GM04503 (cell line): Measurements from ENCODE around the gene TNFRSF25.
"Not testable (repeated sequence)": the region's sequence is repeated elsewhere in the genome, so short reads cannot be mapped to it uniquely, and the experiment has no call there.

Source experiments
- DNase-seq: peaks from one replicate; pipeline ENCODE4 v3.0.0-alpha.2; 2012; ENCODE audit warnings: low read depth

The TNFRSF25 gene

GRCh38 chr1:6501279-6501813 is 35.4 kb upstream of the TNFRSF25 start:
- DNase-seq: no peak

GRCh38 chr1:6500544-6501278 is 34.7 kb upstream of the TNFRSF25 start:
- no peak for DNase-seq

DNA sequence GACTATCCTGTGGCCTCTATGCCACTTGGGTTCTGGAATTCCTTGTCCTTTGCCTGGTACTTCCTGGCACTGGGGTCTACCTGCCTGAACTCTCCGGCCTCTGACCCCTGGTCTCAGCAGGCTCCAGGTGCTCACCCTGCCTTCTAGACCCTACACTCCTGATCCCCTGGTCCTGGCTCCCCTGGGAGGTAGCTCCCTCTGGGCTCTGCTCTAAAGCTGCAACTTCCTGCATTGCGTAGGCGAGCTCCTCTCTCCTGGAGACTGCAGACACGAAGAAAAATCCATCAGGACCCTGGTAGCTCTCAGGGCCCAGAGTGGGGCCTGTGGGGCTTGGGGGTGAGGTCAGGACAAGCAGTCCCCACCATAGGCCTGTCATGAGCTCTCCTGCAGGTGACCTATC is 33.3 kb upstream of the TNFRSF25 start:
- no peak for DNase-seq

- no peak for DNase-seq
Measured at GRCh38 chr1:6498576-6499111, 32.7 kb upstream of the TNFRSF25 start.

GRCh38 chr1:6497867-6498575 is 32.0 kb upstream of the TNFRSF25 start:
- DNase-seq: no peak

- no peak for DNase-seq
Measured at GRCh38 chr1:6497215-6497866, 31.4 kb upstream of the TNFRSF25 start.

DNA sequence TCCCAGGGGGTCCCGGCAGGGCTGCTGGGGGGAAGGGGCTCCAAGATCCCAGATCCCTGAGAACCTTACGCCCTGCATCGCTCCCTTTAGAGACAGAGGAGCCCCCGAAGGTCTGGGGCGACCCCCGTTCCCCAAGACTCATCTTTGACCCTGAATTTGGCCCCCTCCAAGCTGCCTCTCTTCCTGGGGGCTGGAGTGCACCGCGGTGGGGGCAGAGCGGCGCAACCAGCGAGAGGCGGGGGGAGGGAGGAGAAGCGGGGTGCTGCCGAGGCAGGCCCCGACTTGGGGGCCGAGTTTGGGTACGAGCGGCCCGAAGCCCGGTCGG is 30.9 kb upstream of the TNFRSF25 start:
- no peak for DNase-seq

GRCh38 chr1:6496365-6496721 is 30.4 kb upstream of the TNFRSF25 start:
- no peak for DNase-seq

GRCh38 chr1:6495540-6496364 is 29.8 kb upstream of the TNFRSF25 start:
- DNase-seq: no peak

DNA sequence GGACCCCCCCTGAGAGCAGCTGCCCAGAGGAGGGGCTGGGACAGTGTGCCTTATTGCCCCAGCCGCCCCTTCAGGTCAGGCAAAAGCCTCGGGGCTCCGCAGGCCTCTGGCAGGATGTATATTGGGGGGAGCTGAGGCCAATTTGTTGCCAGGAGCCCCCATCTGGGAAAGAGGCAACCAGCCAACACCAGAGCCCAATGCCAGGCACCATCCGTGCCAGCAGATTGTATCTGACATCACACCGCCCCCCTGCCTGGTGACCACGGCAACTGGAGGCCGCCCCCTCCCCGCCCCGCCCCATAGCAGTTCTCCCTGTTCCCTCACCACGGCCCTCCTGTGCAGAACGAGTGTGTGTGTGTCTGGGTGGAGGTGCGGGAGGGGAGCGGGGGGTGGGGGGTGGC is 29.1 kb upstream of the TNFRSF25 start:
- DNase-seq: no peak

- DNase-seq: no peak
Measured at GRCh38 chr1:6494627-6495026, 28.7 kb upstream of the TNFRSF25 start.

GRCh38 chr1:6493834-6494223 is 27.9 kb upstream of the TNFRSF25 start:
- not testable (repeated sequence) for DNase-seq

GRCh38 chr1:6491966-6492365 is 26.0 kb upstream of the TNFRSF25 start:
- no peak for DNase-seq

DNA sequence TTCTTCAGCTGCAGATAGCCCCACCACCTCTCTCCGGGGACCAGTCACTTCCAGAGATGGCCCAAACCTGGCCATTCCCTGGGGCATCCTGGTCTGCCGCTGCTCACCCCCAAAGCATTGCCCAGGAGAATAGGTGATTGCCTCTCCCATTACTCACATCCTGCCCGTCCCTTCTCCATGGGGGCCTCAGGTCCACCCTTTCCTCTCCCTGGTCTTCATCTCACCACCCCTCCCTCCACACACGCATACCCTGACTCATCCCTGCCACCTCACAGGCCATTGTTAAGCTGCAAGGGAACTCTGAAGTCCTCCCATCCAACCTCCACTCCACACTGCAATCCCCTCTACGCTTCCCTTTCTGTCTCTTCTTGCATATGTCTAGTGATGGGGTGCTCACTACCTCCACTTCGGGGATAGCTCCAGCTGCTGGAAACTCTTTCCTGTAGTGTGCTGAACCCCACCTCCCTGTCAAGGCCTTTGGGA is 25.5 kb upstream of the TNFRSF25 start, which contains the start of gene PLEKHG5:
Gene PLEKHG5, minus strand, starts transcription at position 188 of the 483 bp plus-strand sequence. CDS start 14,096 bp downstream, outside the sequence.
- no peak for DNase-seq

GRCh38 chr1:6491081-6491449 is 25.1 kb upstream of the TNFRSF25 start:
- no peak for DNase-seq

DNA sequence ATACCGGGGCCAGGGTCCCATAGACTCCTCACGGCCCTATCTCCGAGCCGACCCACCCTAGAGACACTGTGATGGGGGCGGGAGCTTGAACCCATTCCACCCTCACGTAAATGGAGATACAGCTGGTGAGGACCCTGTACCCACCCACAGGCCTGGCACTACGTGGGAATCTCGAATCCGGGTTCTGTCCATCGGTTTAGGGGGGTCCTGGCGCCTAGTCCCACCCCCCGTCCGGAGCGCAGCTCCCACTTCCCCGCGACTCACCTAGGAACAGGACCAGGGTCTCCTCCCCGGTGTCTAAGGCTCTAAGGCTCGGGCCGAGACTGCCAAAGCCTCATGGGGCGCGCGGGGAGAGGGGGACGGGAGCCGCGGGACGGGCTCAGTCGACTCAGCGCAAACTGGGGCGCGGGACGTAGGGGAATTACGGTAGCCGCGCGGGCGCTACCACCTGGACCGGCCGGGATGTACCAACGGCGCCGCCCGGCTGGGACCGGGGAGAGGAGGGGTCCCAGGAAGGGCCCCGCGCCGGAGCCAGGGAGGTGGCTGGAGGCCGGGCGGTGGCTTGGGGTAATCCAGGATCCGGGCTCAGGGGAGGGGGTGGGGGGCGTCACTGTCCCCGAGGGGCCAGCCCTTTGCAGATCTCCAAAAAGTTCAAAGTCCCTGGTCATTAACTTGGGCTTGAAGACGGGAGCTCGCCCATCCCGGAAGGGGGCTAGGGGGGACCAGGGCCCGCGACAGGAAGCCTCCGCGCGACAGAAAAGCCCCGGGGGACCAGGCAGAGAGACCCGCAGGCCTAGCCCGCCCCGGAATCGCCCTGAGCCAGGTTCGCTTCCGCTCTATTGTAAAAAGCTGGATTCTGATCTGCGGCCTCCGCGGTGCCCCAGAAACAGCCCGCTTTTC is 24.5 kb upstream of the TNFRSF25 start:
- DNase-seq: no peak

DNA sequence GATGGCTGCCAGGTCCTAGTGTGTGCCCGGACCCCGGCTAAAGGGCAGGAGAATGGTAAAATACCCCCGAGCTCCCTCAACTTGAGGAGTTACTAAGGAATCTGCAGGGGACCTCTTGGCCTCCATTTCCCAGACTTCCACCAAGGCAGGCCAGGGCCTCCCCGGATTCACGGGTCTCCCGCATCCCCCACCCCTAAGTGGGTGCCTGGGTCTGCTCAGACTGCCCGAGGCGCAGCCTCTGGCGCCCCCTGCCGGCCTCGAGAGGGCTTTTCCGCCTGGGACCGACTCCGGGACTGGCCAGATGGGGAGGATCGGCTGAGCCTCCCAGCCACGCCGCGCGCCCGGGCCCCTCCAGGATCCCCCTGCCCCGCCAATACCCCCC is 23.8 kb upstream of the TNFRSF25 start:
- no peak for DNase-seq

DNA sequence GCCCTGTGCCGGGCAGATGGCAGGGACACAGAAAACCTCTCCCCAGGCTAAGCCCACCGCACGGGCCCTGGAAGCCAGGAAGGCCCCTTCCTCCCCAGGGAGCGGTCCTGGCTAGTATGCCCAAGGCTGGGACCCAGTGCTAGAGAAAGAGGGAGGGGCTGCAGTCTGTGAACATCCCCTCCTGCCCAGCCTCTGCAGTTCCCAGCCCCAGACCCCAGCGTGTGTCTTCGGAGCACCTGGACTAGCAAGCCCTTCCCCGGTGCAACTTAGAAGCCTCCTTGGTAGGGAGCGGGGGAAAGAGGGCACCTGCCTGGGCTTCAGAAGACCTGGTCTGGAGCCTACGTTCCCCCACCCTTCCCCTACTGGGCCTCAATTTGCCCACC is 23.4 kb upstream of the TNFRSF25 start:
- no peak for DNase-seq

DNA sequence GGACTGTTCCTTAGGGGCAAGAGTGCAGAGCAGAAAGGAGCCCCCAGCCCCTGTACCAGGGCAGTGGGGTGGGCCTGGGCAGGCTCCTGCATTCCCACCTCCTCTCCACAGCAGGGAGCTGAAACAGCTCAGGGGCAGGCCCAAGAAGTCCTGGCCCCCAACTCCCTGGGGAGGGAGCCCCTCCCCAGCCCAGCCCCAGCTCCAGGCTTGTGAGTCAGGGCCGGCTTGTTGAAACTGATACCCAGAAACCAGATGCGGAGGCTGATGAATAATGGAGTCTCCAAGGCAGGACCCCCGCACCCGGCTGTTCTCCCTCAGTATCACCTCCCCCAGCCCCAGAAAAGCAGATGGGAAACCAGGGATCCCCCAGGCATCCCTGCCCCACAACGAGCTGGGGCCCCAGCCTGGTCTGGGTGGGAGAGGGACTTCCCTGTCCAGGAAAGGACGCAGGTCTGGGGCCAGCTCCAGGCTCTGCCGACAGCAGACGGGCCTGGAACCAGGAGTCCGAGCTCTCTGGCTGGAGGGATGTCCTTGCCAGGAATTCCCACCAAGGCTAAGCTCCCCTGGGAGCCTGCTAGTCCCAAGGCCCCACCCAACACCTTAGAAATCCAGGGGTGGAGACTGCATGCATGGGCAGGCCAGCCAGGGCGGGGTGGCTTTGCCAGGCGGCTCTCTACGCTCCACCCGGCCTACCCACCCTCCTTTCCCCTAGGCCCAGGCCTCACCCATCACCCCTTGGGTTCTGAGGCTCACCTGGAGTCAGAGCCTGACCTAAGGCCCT is 22.8 kb upstream of the TNFRSF25 start:
- DNase-seq: no peak
